Measurements from ENCODE around the gene LMAN1. TPM values are rescaled to one million over a fixed set of nuclear protein-coding genes. Genes with fewer than 3 reads are reported as not detected.

Gene LMAN1
- 10 to 100 TPM; 40.7 to 52.5 TPM for total RNA-seq
- 10 to 100 TPM; 27.5 to 38.4 (median 38.0) TPM for polyA plus RNA-seq
- 68.9 to 256 (median 114) reads per million in 6 experiments for total RNA-seq

GRCh38 chr18:59358712-59359575 is at the start of gene LMAN1:
LMAN1 (minus strand) TSS chr18:59359265; CDS start chr18:59359244, 21 bp downstream.
- POLR2A ChIA-PET = interaction anchor here (0.5 to 1.4 kb wide), 4 partner anchors 220 to 698 kb away, joined by 4 to 7 read pairs (median 4); partner anchors contain the start of gene SEC11C

GRCh38 chr18:59402432-59403090 is 43.5 kb upstream of the LMAN1 start:
- peaks cover 0 to 1% (median 0%) of the 10 kb centered on the region in 9 donors for H3K9me3 Mint-ChIP-seq
- peaks cover 0 to 2% (median 0%) of the 10 kb centered on the region in 4 donors for H3K4me1 Mint-ChIP-seq
- peak; percentile 86 to 90 for ATAC-seq
- H3K27ac Mint-ChIP-seq = no peak overlapping the region
- no peaks in the 10 kb centered on the region for H3K36me3 Mint-ChIP-seq
- POLR2A ChIA-PET = interaction anchor here (1.3 kb wide), 1 partner anchor 95 kb away, joined by 3 read pairs; no protein-coding TSS in a partner anchor
- peaks cover 0 to 4% (median 2%) of the 10 kb centered on the region in 5 donors for H3K27me3 Mint-ChIP-seq
- H3K4me3 Mint-ChIP-seq = no peak overlapping the region
- DNase-seq = peak; percentile 41 to 73 (median 58)

More at GRCh38 chr18:59358712-59359575, at the start of gene LMAN1:
- Mint-ChIP-seq H3K9me3 (no peaks in the 10 kb centered on the region), H3K4me1 (peaks cover 15 to 34% (median 31%) of the 10 kb centered on the region in 4 donors), H3K27me3 (peaks cover 0 to 4% (median 0%) of the 10 kb centered on the region in 5 donors), H3K4me3 (peak within 1 kb of the TSS; percentile 83 to 99 (median 94)), H3K36me3 (peaks cover 0 to 18% (median 3%) of the 10 kb centered on the region in 3 donors), H3K27ac (peak within 1 kb of the TSS; percentile 89 to 99 (median 94))
- peak; percentile 86 to 97 (median 90) for DNase-seq
- peak; percentile 87 to 93 for ATAC-seq

- Mint-ChIP-seq H3K27ac (no peak overlapping the region), H3K4me1 (peaks cover 6 to 8% (median 7%) of the 10 kb centered on the region in 4 donors), H3K4me3 (no peak overlapping the region)
Observed at GRCh38 chr18:59400407-59400806, 41.3 kb upstream of the LMAN1 start.

GRCh38 chr18:59395226-59396175 is 36.4 kb upstream of the LMAN1 start:
- Mint-ChIP-seq H3K4me3 (peak overlapping the region in 4 of 10 donors; percentile 1 to 46 (median 38)), H3K27ac (peak overlapping the region in 1 of 10 donors; percentile 22), H3K4me1 (peaks cover 7 to 14% (median 10%) of the 10 kb centered on the region in 4 donors), H3K9me3 (no peaks in the 10 kb centered on the region), H3K36me3 (no peaks in the 10 kb centered on the region), H3K27me3 (peaks cover 14 to 45% (median 26%) of the 10 kb centered on the region in 5 donors)
- DNase-seq (no peak), ATAC-seq (no peak)
- POLR2A ChIA-PET = no interaction called here

More at GRCh38 chr18:59400407-59400806, 41.3 kb upstream of the LMAN1 start:
- H3K9me3 Mint-ChIP-seq = peaks cover 0 to 1% (median 0%) of the 10 kb centered on the region in 9 donors
- ATAC-seq (no peak), DNase-seq (no peak)
- peaks cover 4 to 12% (median 7%) of the 10 kb centered on the region in 5 donors for H3K27me3 Mint-ChIP-seq
- POLR2A ChIA-PET = no interaction called here
- H3K36me3 Mint-ChIP-seq = no peaks in the 10 kb centered on the region

GRCh38 chr18:59393381-59393780 is 34.3 kb upstream of the LMAN1 start:
- peaks cover 7 to 14% (median 10%) of the 10 kb centered on the region in 4 donors for H3K4me1 Mint-ChIP-seq
- no peaks in the 10 kb centered on the region for H3K9me3 Mint-ChIP-seq
- peaks cover 14 to 45% (median 26%) of the 10 kb centered on the region in 5 donors for H3K27me3 Mint-ChIP-seq
- no peak for ATAC-seq
- no peak overlapping the region for H3K4me3 Mint-ChIP-seq
- POLR2A ChIA-PET = no interaction called here
- no peak overlapping the region for H3K27ac Mint-ChIP-seq
- no peak for DNase-seq
- H3K36me3 Mint-ChIP-seq = no peaks in the 10 kb centered on the region

GRCh38 chr18:59388817-59389216 is 29.8 kb upstream of the LMAN1 start:
- Mint-ChIP-seq H3K4me1 (no peaks in the 10 kb centered on the region), H3K27ac (no peak overlapping the region), H3K36me3 (no peaks in the 10 kb centered on the region), H3K27me3 (peaks cover 3 to 21% (median 12%) of the 10 kb centered on the region in 5 donors), H3K4me3 (no peak overlapping the region), H3K9me3 (no peaks in the 10 kb centered on the region)
- no peak for ATAC-seq
- POLR2A ChIA-PET = no interaction called here
- DNase-seq = no peak

GRCh38 chr18:59387687-59388565 is 28.9 kb upstream of the LMAN1 start:
- Mint-ChIP-seq H3K27me3 (peaks cover 3 to 17% (median 8%) of the 10 kb centered on the region in 5 donors), H3K36me3 (no peaks in the 10 kb centered on the region), H3K4me1 (no peaks in the 10 kb centered on the region), H3K27ac (no peak overlapping the region), H3K9me3 (no peaks in the 10 kb centered on the region), H3K4me3 (no peak overlapping the region)
- DNase-seq = no peak
- POLR2A ChIA-PET = no interaction called here
- no peak for ATAC-seq

- H3K27ac Mint-ChIP-seq = no peak overlapping the region
- H3K4me1 Mint-ChIP-seq = no peaks in the 10 kb centered on the region
- POLR2A ChIA-PET = no interaction called here
- ATAC-seq (no peak), DNase-seq (no peak)
- peaks cover 0 to under 1% (median 0%) of the 10 kb centered on the region in 3 donors for H3K36me3 Mint-ChIP-seq
- H3K9me3 Mint-ChIP-seq = no peaks in the 10 kb centered on the region
- H3K27me3 Mint-ChIP-seq = peaks cover under 1 to 9% (median 2%) of the 10 kb centered on the region in 5 donors
- no peak overlapping the region for H3K4me3 Mint-ChIP-seq
Observed at GRCh38 chr18:59386909-59387686, 28.0 kb upstream of the LMAN1 start.

- no peak for DNase-seq
- Mint-ChIP-seq H3K27me3 (peaks cover 0 to 16% (median 4%) of the 10 kb centered on the region in 5 donors), H3K4me3 (no peak overlapping the region), H3K9me3 (no peaks in the 10 kb centered on the region), H3K27ac (no peak overlapping the region), H3K4me1 (no peaks in the 10 kb centered on the region), H3K36me3 (peaks cover 0 to 2% (median 0%) of the 10 kb centered on the region in 3 donors)
- POLR2A ChIA-PET = no interaction called here
- no peak for ATAC-seq
Observed at GRCh38 chr18:59385191-59385590, 26.1 kb upstream of the LMAN1 start.

- Mint-ChIP-seq H3K4me1 (no peaks in the 10 kb centered on the region), H3K27me3 (peaks cover 0 to 25% (median 11%) of the 10 kb centered on the region in 5 donors), H3K27ac (no peak overlapping the region), H3K4me3 (no peak overlapping the region), H3K9me3 (no peaks in the 10 kb centered on the region), H3K36me3 (peaks cover 0 to 2% (median 0%) of the 10 kb centered on the region in 3 donors)
- ATAC-seq = no peak
- no peak for DNase-seq
- POLR2A ChIA-PET = no interaction called here
Observed at GRCh38 chr18:59383851-59384250, 24.8 kb upstream of the LMAN1 start.

Data from naive thymus-derived CD8-positive, alpha-beta T cell (primary cell).